Ectodermal cell (in vitro differentiated cells): ENCODE results near the gene RHBDD2.

Experiments used
- H3K27ac ChIP-seq: 2 replicates; pipeline ENCODE4 v1.7.0; 2013; ENCODE audit warnings: mild to moderate bottlenecking, low read depth, low read length; ENCODE audit not compliant: insufficient read depth, poor library complexity, severe bottlenecking
- H3K27me3 ChIP-seq: 2 replicates; pipeline ENCODE4 v1.7.0; 2013; ENCODE audit warnings: mild to moderate bottlenecking, low read length; ENCODE audit not compliant: insufficient read depth, control insufficient read depth, poor library complexity, severe bottlenecking
- H3K36me3 ChIP-seq: one replicate; pipeline ENCODE4 v1.7.0; 2013; ENCODE audit warnings: low read length; ENCODE audit not compliant: control insufficient read depth, insufficient read depth
- H3K4me1 ChIP-seq: one replicate; pipeline ENCODE4 v1.7.0; 2013; ENCODE audit warnings: low read length; ENCODE audit not compliant: control insufficient read depth, insufficient read depth
- H3K4me3 ChIP-seq: 2 replicates; pipeline ENCODE4 v1.7.0; 2013; ENCODE audit warnings: low read depth, low read length, control low read depth; ENCODE audit not compliant: insufficient read depth
- H3K9me3 ChIP-seq: 2 replicates; pipeline ENCODE4 v1.7.0; 2013; ENCODE audit warnings: mild to moderate bottlenecking, low read length, moderate library complexity; ENCODE audit not compliant: control insufficient read depth
- WGBS, 2 experiments: methylation state at CpG; one replicate each; pipeline ENCODE4 v1.1.7; 2013; ENCODE audit warnings: missing lambda C conversion rate in 2 of 2; 5-methylcytosine and 5-hydroxymethylcytosine counted together

The RHBDD2 gene

GRCh38 chr7:75931680-75932079 lies 52.8 kb downstream of the RHBDD2 start:
- H3K27ac ChIP-seq, result no peak overlapping the region

GRCh38 chr7:75937958-75938786 lies 59.3 kb downstream of the RHBDD2 start:
- Histone ChIP-seq H3K4me3 (no peak overlapping the region), H3K36me3 (no peaks in the 10 kb centered on the region), H3K4me1 (no peaks in the 10 kb centered on the region), H3K27me3 (no peaks in the 10 kb centered on the region), H3K27ac (no peak overlapping the region), H3K9me3 (no peaks in the 10 kb centered on the region)
- 90 to 93% methylated on average over 15 of the region's 15 CpGs for WGBS, 2 experiments

More at GRCh38 chr7:75931680-75932079, 52.8 kb downstream of the RHBDD2 start:
- no peaks in the 10 kb centered on the region for H3K27me3 ChIP-seq
- no peaks in the 10 kb centered on the region for H3K36me3 ChIP-seq
- H3K4me3 ChIP-seq, result no peak overlapping the region
- 91 to 92% methylated on average over 5 of the region's 5 CpGs for WGBS, 2 experiments
- H3K9me3 ChIP-seq, result no peaks in the 10 kb centered on the region
- H3K4me1 ChIP-seq, result no peaks in the 10 kb centered on the region
